NCI-H345 (cell line): ENCODE results near the gene PDIA3.
A peak's percentile ranks its signal among the peaks of the same experiment; 100 is the strongest.
"Not testable (repeated sequence)": the region's sequence is repeated elsewhere in the genome, so short reads cannot be mapped to it uniquely, and the experiment has no call there.

Experiments
- DNase-seq: peaks from one replicate; lab custom pipeline; 2025; lab: John Stamatoyannopoulos, UW

The PDIA3 gene

DNA sequence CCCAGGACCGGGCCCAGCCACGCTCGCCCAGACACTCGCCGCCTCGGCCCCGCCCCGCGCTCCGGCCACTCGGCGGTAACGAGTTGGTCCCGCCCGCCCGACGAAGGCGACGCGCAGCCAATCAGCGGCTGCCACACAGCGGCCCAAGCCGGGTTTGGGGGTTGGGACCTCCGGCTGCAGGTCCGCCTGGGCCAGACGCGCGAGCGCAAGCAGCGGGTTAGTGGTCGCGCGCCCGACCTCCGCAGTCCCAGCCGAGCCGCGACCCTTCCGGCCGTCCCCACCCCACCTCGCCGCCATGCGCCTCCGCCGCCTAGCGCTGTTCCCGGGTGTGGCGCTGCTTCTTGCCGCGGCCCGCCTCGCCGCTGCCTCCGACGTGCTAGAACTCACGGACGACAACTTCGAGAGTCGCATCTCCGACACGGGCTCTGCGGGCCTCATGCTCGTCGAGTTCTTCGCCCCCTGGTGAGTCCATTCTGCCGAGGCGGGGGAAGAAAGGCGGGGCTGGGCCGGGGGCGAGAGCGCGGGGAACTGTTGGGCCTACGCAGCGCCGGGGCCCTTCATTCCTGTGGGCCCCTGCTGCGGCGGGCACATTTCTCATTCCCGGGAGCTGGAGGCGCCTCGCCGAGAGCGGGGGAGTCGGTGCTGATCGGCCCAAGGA, at the start of gene PDIA3:
TSS of gene PDIA3 (plus strand) at position 194 of the 658 bp plus-strand sequence. CDS start at position 296, 102 bp downstream.
- DNase-seq, result peak; percentile 83

DNA sequence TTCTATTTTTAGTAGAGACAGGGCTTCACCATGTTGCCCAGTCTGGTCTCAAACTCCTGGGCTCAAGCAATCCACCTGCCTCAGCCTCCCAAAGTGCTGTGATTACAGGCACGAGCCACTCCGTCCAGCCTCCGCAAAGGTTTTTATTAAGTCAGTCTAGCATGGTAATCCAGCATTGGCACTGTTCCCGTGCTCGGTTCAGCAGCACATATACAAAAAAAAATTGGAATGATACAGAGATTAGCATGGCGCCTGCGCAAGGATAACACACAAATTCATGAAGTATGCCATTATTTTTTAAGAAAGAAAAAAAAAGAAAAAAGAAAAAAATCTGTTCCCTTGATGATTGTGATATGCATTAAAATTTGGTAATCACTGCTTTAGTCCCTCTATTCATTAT, 44.1 kb upstream of the PDIA3 start:
- DNase-seq, result no peak

DNA sequence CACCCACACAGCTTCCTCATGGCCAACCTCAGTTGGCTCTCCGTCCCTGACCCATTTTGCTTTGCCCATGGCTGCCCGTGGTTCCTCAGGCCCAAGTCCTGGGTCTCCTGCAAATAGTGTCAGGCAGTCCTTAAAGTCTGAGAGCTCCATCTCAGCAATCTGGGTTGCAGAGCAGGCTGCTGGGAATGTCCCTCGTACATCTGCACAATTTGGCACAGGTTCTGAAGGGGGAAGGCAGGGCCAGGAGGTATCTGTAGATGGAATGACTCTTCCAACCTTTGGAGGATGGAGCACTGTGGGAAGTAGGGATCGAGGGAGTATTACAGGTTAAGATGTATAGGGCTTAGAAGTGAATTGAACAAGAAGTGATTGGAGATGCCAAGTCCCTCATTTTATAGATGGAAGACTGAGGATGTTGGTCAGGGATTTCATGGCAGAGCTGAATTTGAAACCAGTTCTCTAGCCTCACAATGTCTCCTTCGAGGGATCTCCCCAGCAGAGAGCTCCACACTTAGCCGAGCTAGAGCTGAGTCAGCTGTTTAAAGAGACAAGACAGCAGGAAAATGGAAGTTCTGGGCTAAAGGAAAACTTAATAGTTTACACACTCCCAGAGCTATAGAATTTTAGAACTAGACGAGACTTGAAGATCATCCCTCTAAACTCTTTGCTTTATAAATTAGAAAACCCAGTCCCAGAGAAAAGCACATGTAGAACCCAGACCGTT, 43.4 kb upstream of the PDIA3 start:
- DNase-seq, result no peak

DNA sequence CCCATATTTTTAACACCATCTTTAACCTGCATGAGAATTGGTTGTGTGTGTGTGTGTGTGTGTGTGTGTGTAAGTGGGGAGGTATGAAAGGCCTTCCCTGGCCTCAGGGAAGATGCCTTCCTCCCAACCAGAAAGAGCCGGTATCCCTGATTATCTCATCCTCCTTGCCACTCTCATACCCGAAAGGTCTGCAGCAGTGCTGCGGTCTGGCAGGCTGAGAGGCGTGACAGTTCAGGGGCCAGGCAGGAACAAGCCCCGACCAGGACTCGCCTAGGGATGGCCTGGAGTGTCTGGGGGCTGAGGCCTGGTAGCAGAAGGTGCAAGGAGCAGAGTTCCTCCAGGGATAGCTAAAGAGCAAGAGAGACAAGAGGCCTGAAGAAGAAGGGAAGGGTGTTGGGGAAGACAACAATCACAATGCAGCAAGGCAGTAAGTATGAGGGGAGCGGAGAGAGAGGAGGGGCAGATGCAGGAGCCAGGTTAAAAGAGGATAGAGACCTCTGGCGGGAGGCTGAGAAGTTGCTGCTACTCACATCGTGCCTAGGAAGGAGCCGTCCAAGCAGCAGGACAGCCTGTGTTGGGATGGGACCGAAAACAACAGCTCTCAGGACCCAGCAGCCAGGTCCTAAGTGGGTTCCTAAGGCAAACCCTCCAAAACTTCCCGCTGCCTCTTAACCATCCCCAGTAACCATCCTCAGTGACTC, 35.7 kb upstream of the PDIA3 start:
- not testable (repeated sequence) for DNase-seq

DNA sequence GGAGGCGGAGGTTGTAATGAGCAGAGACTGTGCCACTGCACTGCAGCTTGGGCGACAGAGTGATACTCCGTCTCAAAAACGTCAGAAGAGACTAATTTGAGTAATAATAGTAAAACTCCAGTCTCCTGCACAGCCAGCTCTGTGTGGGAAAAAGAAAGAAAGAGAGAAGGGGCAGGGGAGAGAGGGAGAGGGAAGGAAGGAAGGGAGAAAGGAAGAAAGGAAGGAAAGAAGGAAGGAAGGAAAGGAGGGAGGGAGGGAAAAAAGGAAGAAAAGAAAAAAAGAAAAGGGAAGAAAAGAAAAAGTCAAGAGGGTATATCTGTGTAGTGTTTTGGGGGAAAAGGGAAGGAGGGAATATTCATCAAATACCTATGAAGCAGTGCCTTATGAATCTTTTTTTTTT, 23.1 kb upstream of the PDIA3 start:
- DNase-seq, result no peak

DNA sequence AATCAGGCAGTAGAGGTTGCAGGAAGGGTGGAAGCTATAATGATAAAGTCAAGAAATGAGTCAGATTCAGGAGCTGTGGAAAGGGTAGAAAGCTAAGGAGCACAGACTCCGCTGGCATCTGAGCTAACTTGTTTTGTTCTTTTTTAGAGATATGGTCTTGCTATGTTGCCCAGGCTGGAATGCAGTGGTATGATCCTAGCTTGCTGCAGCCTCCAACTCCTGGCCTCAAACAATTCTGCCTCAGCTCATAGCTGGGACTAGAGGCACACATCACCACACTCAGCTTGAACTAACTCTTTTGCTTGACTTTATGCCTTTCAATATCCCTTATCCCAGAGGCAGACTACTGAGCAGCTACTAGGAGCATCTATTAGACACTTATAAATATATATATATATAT, 19.9 kb upstream of the PDIA3 start:
- not testable (repeated sequence) for DNase-seq

DNA sequence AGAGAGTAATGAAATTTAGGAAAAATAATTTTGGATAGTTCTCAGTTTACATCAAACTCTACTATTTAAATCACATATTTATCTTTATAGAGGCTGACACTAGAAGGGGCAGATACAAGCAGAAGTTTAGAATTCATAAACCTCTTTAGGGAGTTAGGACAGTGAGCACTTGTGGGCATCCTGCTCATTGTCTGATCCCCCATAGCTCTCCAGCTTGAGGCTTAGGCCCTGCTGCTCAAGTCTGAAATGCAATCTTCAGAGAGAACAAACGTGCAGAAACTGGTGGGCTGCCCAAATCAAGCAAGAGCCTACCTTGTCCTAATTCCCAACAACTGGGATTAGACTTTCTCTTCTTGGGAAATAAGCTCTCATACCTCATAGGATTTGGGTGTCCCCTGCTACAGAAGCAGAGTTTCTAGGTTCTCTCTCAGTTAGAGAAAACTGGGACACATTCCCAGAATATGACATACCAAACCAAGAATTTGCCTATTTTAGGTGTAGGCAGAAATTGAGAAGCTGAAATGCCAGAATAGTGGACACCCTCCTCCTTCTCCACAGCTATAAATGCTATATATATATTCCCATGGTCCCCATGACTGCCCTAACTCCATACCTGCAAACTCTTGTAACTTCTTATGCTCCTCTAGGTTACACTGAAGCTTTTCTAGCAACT, 18.0 kb upstream of the PDIA3 start:
- DNase-seq, result not testable (repeated sequence)

DNA sequence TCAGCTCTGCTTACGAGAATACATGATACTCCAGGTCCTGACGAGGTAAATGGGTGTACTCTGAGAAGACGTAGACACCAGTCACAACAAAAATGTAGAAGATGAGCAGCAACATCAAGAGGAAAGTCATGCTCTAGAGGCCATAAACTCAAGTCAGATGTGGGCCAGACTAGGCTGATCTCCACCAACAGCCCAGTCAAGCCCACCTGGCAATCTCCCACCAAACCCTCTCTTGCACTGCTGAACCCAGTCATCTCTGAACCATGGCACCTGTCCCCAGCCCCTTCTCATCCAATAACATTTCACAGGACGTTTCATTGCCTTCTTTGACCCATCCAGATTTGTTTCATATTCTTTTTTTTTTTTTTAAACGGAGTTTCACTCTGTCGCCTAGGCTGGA, 10.8 kb upstream of the PDIA3 start:
- DNase-seq, result no peak

DNA sequence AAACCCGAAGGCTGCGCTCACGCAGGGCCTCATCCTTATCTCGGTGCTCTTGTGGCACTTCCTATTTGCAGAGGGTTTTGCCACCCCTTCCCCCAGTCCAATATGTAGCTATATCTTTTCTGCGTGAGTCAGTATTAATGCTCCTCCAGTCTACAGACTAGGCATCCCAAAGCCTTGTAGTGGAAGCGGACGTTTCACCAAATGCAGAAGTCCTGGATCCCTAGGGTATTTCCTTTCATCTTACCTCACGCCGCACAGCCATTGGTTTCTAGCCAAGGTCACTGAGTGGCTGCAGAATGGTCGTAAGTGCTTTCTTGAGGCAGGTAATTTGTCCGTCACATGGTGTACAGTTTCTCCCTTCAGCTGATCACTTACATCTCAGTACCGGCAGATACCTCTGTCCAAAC, 668 bp downstream of the PDIA3 start:
- DNase-seq, result peak; percentile 9

DNA sequence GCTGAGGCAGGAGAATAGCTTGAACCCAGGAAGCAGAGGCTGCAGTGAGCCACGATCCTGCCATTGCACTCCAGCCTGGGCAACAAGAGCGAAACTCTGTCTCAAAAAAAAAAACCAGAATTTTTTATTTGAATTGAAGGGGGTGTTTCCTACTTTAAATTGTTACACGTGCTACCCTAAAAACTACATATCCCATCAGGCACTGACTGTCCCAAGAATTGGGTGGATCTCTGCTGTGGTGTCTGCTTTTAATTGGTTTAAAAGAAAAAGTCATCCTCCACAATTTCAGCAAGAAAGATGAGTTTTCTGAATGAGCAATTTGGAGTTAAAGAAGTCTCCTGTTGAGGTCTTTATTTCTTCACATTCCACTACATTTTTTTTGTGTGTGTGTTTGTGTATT, 2.1 kb downstream of the PDIA3 start:
- DNase-seq, result no peak

DNA sequence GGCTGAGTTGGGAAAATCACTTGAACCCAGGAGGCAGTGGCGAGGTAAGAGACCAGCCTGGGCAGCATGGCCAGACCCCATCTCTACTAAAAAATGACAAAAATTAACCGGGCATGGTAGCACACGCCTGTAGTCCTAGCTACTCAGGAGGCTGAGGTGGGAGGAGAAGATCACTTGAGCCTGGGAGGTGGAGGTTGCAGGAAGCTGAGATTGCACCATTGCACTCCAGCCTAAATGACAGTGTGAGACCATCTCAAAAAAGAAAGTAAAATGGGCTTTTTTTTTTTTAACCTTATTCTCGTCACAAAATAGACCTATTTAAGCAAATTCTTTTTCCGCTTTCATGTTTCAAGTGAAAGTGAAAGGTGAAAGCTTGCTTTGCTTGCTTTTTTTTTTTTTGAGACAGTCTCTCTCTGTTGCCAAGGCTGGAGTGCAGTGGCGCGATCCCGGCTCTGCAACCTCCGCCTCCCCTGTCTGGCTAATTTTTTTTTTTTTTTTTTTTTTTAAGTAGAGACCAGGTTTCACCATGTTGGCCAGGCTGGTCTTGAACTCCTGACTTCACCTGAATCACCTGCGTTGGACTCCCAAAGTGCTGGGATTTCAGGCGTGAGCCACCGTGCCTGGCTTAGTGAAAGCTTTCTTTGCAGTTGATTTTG, 3.6 kb downstream of the PDIA3 start:
- DNase-seq, result no peak

DNA sequence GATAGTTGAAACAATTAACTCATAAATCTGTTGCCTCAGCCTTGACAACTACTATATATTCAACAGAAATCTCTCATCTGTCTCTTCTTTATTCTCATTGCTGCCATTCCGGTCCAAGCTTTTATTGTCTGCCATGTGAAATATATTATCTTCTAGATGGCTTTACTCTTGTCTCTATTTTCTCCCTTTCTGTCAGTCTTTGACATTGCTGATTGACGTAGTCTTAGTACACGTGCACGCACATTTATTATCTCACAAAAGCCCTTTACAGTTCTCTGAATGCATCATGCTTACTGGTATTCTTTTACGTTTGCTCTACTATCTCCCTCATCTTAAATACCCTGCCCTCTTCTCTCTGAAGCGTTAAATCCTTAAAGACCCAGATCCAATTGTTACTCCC, 5.6 kb downstream of the PDIA3 start:
- no peak for DNase-seq

DNA sequence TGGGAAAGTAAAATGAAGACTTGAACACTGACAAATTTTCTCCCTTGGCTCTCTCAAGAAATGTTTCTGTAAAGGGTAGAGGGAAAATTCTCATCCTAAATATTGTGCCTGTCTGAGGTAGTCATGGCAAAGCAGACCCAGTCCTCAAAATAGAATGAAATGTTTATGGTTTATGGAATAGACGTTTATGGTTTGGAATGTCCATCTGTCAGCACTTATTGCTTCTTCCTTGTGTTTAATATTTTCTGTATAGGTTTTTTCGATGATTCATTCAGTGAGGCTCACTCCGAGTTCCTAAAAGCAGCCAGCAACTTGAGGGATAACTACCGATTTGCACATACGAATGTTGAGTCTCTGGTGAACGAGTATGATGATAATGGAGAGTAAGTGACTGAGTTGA, 16.6 kb downstream of the PDIA3 start:
- no peak for DNase-seq

DNA sequence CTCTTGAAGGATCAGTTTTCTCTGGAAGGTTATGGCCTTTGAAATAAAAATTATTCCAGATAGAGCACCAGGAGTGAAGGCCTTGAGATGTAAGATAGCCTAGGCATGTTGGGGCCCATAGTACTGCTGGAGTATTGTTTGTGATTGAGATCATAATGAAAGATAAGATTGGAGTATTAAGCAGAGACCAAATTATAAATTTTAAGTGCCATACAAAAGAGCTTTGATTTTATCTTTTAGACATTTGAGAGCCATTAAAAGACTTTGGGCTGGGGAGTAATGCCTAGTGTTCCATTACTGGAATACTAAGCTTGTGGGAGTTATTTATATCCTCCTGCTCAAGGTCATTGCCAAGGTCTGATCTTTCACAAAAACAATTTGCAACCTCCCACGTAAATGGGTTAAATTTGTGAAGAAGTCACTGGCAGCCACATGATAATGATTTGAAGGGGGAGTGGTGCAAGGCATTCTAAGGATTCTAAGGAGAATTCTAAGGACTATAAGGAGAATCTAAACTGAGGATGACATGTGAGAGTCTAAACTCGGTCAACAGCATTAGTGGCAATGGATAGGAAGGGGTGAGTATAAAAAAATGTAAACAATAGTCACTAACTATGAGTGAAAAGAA, 17.7 kb downstream of the PDIA3 start:
- DNase-seq, result no peak

DNA sequence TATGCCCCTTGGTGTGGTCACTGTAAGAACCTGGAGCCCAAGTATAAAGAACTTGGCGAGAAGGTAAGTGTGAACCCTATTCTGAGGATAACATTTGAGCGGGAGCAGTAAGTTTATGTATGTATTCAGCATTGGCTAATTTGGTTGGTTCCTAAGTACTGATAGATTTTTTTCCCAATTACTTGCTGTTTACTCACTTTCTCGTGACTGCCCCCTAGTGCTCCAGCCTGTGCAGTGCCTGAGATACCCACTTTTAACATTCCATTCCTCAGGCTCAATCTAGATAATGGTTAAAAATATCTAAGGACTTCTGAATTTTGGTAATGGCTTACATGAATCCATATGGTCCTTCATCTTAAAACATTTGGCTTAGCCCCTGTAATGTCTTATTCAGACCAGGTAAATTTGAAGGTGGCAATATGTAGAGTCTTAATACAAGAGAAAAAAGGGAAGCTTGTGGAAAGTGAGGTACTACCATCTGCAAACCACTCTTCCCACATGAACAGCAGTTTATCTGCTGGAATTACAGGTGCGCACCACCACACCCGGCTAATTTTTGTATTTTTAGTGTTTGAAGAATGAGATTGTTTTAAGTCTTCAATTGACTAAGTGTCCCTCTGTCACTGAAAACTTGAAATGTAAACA, 23.5 kb downstream of the PDIA3 start:
- peak; percentile 22 for DNase-seq

DNA sequence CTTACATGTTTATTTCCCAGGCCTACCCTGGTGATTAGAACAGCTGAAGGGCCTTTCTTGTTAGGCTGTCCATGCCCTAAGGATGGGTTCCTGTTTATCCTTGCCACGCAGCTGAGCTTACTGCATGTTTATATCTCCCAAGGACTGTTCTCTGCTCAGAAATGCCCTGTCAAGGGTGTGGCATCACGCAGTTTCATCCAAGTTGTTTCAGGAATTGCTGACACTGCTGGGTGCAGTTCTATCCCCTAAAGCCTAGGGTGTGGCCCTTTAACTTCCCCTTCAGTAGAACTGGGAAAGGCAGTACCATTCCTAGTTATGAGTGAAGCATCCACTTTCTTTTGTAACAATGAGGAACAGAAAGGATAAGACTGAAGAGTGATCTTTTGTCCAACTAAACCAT, 25.6 kb downstream of the PDIA3 start:
- DNase-seq, result no peak

DNA sequence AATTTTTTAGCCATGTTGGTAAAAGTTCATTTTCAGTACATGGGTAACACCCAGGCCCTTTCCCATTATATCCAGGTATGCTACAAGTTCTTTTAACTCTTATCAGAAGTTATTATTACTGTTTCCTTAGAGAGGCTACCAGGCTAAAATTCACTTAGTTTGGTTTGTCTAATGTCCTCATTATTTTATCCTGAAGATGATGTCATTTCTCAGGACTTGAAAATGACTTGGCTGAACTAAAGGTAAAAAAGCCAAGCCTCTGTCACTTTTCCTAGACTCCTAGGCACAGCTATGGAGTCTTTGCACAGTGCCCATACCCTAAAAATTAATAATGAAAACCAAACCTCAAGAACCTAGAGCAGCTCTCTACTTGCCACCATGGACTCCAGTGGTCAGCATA, 26.4 kb downstream of the PDIA3 start:
- no peak for DNase-seq

DNA sequence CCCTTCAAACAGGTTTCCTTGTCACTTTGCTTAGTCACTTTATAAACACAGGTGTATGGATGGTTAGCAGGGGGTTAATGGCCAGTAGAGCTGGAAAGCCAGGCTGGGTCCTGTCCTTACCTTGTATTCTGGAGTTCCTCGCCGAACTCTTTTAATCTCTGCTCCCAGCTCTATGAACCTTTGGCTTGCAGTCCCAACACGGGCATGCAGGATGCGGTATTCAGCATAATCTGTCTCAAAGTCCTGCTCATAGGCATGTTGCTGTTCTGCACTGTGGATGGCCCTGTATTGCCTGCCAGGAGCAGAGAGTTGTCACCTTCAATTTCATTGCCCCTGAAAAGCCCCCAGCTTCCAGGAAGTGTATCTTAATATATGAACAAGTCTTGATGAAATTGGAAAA, 27.8 kb downstream of the PDIA3 start:
- no peak for DNase-seq

DNA sequence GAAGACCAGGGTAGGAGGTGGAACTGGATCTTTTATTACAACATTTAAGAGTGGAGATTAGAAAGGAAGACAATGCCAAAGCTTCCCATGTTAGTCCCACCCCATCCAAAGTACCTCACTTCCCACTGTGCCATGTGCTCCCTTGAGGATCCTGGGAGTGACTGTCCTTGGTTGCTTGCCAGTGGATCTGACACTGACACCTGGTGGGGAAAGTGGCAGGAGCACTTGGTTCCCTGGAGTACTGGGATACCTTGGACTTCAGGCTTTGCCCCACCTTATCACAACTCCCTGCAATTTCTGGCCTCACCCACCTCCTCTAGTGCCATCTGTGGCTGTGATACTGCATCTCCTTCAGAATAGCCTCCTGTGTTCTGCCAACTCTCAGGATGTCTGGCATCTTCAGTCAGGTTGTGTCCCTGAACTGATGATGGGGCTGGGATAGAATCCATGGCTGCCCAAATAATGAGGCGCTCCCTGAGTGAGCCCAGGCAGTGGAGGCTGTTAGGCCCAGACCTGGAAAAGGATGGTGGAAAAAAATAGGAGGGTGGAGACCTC, 29.2 kb downstream of the PDIA3 start:
- DNase-seq, result peak; percentile 82

DNA sequence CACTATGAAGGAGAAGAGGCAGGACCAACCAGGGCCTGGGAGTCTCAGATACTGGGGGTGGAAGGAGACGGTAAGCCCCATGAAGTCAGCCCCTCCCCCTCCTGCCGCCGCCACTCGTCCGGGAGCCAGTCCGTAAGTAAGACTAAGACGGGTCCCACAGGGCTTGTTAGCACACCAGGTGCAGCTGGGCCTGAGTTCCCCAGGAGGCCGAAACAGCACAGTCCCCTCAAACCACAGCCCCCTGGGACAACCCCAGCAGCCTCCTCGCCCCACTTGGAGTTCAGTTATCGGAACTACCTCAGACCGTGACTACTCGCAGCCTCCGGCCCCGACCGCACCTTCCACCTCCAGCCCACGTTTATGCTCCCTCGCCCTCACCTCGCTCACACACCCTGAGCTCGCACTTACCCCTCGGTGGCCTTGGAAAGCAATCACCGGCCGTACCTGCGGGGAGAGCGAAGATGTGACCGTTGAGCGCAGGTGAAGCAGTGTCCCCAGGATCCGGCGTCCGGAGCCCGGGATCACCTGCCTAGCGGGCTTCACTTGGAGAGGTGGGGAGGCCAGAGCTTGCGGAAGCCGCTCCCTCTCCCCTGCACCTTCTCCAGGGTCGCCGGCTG, 30.0 kb downstream of the PDIA3 start:
- DNase-seq, result peak; percentile 37
